ENCODE data around the gene STX17.

- no peak for TF ChIP-seq EZH2 (IDR thresholded peaks at IDR 0.05; ENCODE audit: insufficient read depth, poor library complexity, severe bottlenecking)
- no peak for TF ChIP-seq EZH2phosphoT487 (IDR thresholded peaks at IDR 0.05; ENCODE audit: insufficient read depth, low read depth)
Observed at GRCh38 chr9:100014846-100015245, 108.4 kb downstream of the STX17 start.
